NCI-H146 (cell line): ENCODE measurements around the gene CYP1A2.
A peak's percentile ranks its signal among the peaks of the same experiment; 100 is the strongest.
"Not testable (repeated sequence)": the region's sequence is repeated elsewhere in the genome, so short reads cannot be mapped to it uniquely, and the experiment has no call there.

Experiments used
- DNase-seq: peaks from one replicate; lab custom pipeline; 2025; lab: John Stamatoyannopoulos, UW

The CYP1A2 gene

GRCh38 chr15:74738239-74738638, 10.4 kb upstream of the CYP1A2 start:
- not testable (repeated sequence) for DNase-seq

GRCh38 chr15:74742422-74742821, 6.2 kb upstream of the CYP1A2 start:
- no peak for DNase-seq

GRCh38 chr15:74746389-74746788, 2.3 kb upstream of the CYP1A2 start:
- no peak for DNase-seq

GRCh38 chr15:74749832-74750231, 1.2 kb downstream of the CYP1A2 start:
- no peak for DNase-seq

GRCh38 chr15:74750751-74751150, 2.1 kb downstream of the CYP1A2 start:
- DNase-seq, result no peak

- no peak for DNase-seq
Observed at GRCh38 chr15:74752011-74752410, 3.4 kb downstream of the CYP1A2 start.

- DNase-seq, result no peak
Observed at GRCh38 chr15:74752531-74752930, 3.9 kb downstream of the CYP1A2 start.

GRCh38 chr15:74754593-74755215, 6.1 kb downstream of the CYP1A2 start:
- no peak for DNase-seq

GRCh38 chr15:74758736-74759135, 10.1 kb downstream of the CYP1A2 start:
- DNase-seq, result no peak

GRCh38 chr15:74762791-74763150, 14.1 kb downstream of the CYP1A2 start:
- no peak for DNase-seq

- peak; percentile 45 for DNase-seq
Observed at GRCh38 chr15:74763416-74763815, 14.8 kb downstream of the CYP1A2 start.

GRCh38 chr15:74767167-74768098, 18.8 kb downstream of the CYP1A2 start:
- DNase-seq, result peak; percentile 20

- DNase-seq, result no peak
Observed at GRCh38 chr15:74768099-74768770, 19.6 kb downstream of the CYP1A2 start.

- peak; percentile 51 for DNase-seq
Observed at GRCh38 chr15:74768771-74769342, 20.2 kb downstream of the CYP1A2 start.

GRCh38 chr15:74769463-74770025, 20.9 kb downstream of the CYP1A2 start:
- no peak for DNase-seq

- no peak for DNase-seq
Observed at GRCh38 chr15:74770211-74770903, 21.7 kb downstream of the CYP1A2 start.

- no peak for DNase-seq
Observed at GRCh38 chr15:74773329-74773728, 24.7 kb downstream of the CYP1A2 start.

- DNase-seq, result peak; percentile 67
Observed at GRCh38 chr15:74773731-74774252, 25.1 kb downstream of the CYP1A2 start.

GRCh38 chr15:74775132-74775562, 26.5 kb downstream of the CYP1A2 start:
- no peak for DNase-seq

GRCh38 chr15:74775894-74776293, 27.2 kb downstream of the CYP1A2 start:
- no peak for DNase-seq
